K562 (cell line): ENCODE data around the gene PPT2. TPM values are rescaled to one million over a fixed set of nuclear protein-coding genes. Genes with fewer than 3 reads are reported as not detected.

ENCODE experiments used
- ARID1B ChIP-seq: fragments of 450-650 bp; IDR thresholded peaks from 2 replicates; pipeline ENCODE4 v1.6.1; 2016; ENCODE audit warnings: antibody characterized with exemption, mild to moderate bottlenecking, inconsistent platforms
- CEBPG ChIP-seq, 3 experiments: fragments of 200-800 bp in 1 of 3; sonication (Bioruptor generic) in 1 of 3; sonication (generic) in 1 of 3; formaldehyde crosslinking in 1 of 3; IDR thresholded peaks in 2 of 3; conservative IDR thresholded peaks in 1 of 3; 2 replicates each; pipeline versions ENCODE4 v1.6.1 to v1.8.0; 2016 to 2022; ENCODE audit warnings: missing compliant biosample characterization in 2 of 3, missing genetic modification characterization in 2 of 3, mild to moderate bottlenecking in 1 of 3, missing genetic modification reagents in 1 of 3
- DACH1 ChIP-seq: fragments of 450-650 bp; IDR thresholded peaks from 2 replicates; pipeline ENCODE4 v1.6.1; 2018; ENCODE audit not compliant: partially characterized antibody
- EGR1 ChIP-seq: fragments of 450-650 bp; conservative IDR thresholded peaks from 2 replicates; pipeline ENCODE4 v1.6.1; 2017; ENCODE audit warnings: mild to moderate bottlenecking
- ELF2 ChIP-seq: fragments of 250-450 bp; sonication (Bioruptor Pico); IDR thresholded peaks from 2 replicates; pipeline ENCODE4 v1.5.0; 2021; ENCODE audit warnings: mild to moderate bottlenecking
- ERF ChIP-seq: fragments of 450-650 bp; formaldehyde crosslinking; IDR thresholded peaks from 2 replicates; pipeline ENCODE4 v1.4.0; 2020; ENCODE audit warnings: mild to moderate bottlenecking, mixed read lengths
- HNRNPUL1 ChIP-seq: fragments of 200-400 bp; formaldehyde crosslinking; IDR thresholded peaks from 2 replicates; pipeline ENCODE4 v1.6.1; 2017; ENCODE audit warnings: low read length
- HSF4 ChIP-seq: fragments of 250-450 bp; sonication (Bioruptor Pico); IDR thresholded peaks from 2 replicates; pipeline ENCODE4 v2.1.2; 2022; ENCODE audit warnings: mild to moderate bottlenecking, moderate library complexity, borderline replicate concordance
- IFI16 ChIP-seq: fragments of 250-450 bp; sonication (Bioruptor Pico); IDR thresholded peaks from 2 replicates; pipeline ENCODE4 v2.1.2; 2022; ENCODE audit warnings: mild to moderate bottlenecking, inconsistent platforms
- MYBL2 ChIP-seq, 2 experiments: fragments of 450-650 bp in 1 of 2; sonication (generic) in 1 of 2; formaldehyde crosslinking in 1 of 2; IDR thresholded peaks; 2 replicates each; pipeline versions ENCODE4 v1.6.1 to v1.8.1; 2017 to 2022; ENCODE audit warnings: borderline replicate concordance in 1 of 2, inconsistent platforms in 1 of 2, low read depth in 1 of 2, mild to moderate bottlenecking in 1 of 2, missing genetic modification reagents in 1 of 2, moderate library complexity in 1 of 2
- NR2C2 ChIP-seq, 2 experiments: fragments of 200-800 bp in 1 of 2; sonication (Bioruptor generic) in 1 of 2; sonication (generic) in 1 of 2; formaldehyde crosslinking in 1 of 2; IDR thresholded peaks; 2 replicates each; pipeline versions ENCODE4 v1.6.1 to v1.8.0; 2016 to 2022; ENCODE audit warnings: mild to moderate bottlenecking in 1 of 2, missing compliant biosample characterization in 1 of 2, missing genetic modification characterization in 1 of 2, missing genetic modification reagents in 1 of 2
- PHTF2 ChIP-seq: fragments of 250-450 bp; sonication (Bioruptor Pico); IDR thresholded peaks from 2 replicates; pipeline ENCODE4 v1.5.0; 2021; ENCODE audit warnings: mild to moderate bottlenecking
- RAD51 ChIP-seq: fragments of 450-650 bp; IDR thresholded peaks from 2 replicates; pipeline ENCODE4 v1.7.1; 2016; ENCODE audit warnings: low read depth, mild to moderate bottlenecking, borderline replicate concordance
- SNIP1 ChIP-seq: fragments of 450-650 bp; IDR thresholded peaks from 2 replicates; pipeline ENCODE4 v1.7.1; 2017; ENCODE audit warnings: low read depth, mild to moderate bottlenecking
- ZKSCAN1 ChIP-seq: fragments of 150-350 bp; IDR thresholded peaks from 2 replicates; pipeline ENCODE4 v1.6.1; 2016; ENCODE audit warnings: low read depth, low read length
- ZNF217 ChIP-seq: sonication (generic); formaldehyde crosslinking; IDR thresholded peaks from 2 replicates; pipeline ENCODE4 v1.8.0; 2022; ENCODE audit warnings: mild to moderate bottlenecking, missing genetic modification reagents
- polyA plus RNA-seq, 8 experiments: library from polyadenylated mRNA; depleted of rRNA in 4 of 8; stranded (reverse) in 5 of 8; unstranded in 3 of 8; fragments of >200 nt; fragmentation: Nextera tagmentation in 2 of 8; fragmentation: Illumina TruSeq in 1 of 8; extraction: Ambion mirVana in 2 of 8; extraction: Trizol in 1 of 8; gene quantifications; 2 replicates each; pipeline versions ENCODE4 v1.2.1 to v1.2.3, GENCODE V29; 2011 to 2014; ENCODE audit warnings: inconsistent platforms in 1 of 8, missing spikeins in 1 of 8
- total RNA-seq, 7 experiments: library from RNA; depleted of rRNA in 6 of 7; stranded (reverse); fragments of >200 nt in 6 of 7; fragmentation: Illumina TruSeq in 2 of 7; extraction: Trizol in 2 of 7; gene quantifications; 2 replicates each; pipeline versions ENCODE4 v1.2.1 to v1.2.3, GENCODE V29; 2011 to 2021; ENCODE audit warnings: low replicate concordance in 1 of 7
- TF ChIP-seq, protein P1 (sequence below): fragments of 250-450 bp; sonication (Bioruptor Pico); IDR thresholded peaks from 2 replicates; pipeline ENCODE4 v1.5.0; 2021
- TF ChIP-seq, protein P2 (sequence below): sonication (generic); formaldehyde crosslinking; IDR thresholded peaks from 2 replicates; pipeline ENCODE4 v1.9.0; 2022; ENCODE audit warnings: mild to moderate bottlenecking, missing genetic modification reagents
- TF ChIP-seq, protein P3 (sequence below), 2 experiments: fragments of 200-800 bp in 1 of 2; sonication (Bioruptor generic) in 1 of 2; sonication (generic) in 1 of 2; formaldehyde crosslinking in 1 of 2; IDR thresholded peaks in 1 of 2; conservative IDR thresholded peaks in 1 of 2; 2 replicates each; pipeline versions ENCODE4 v1.5.0 to v1.6.1; 2016 to 2020; ENCODE audit warnings: missing compliant biosample characterization in 1 of 2, missing genetic modification characterization in 1 of 2, missing genetic modification reagents in 1 of 2

The PPT2 gene
- total and polyA plus RNA-seq, 9 of the 15 experiments (the other 6 are each of a cell fraction or from before 2014, with no cell fraction given): 27.4 to 98.8 (median 69.9) TPM

DNA sequence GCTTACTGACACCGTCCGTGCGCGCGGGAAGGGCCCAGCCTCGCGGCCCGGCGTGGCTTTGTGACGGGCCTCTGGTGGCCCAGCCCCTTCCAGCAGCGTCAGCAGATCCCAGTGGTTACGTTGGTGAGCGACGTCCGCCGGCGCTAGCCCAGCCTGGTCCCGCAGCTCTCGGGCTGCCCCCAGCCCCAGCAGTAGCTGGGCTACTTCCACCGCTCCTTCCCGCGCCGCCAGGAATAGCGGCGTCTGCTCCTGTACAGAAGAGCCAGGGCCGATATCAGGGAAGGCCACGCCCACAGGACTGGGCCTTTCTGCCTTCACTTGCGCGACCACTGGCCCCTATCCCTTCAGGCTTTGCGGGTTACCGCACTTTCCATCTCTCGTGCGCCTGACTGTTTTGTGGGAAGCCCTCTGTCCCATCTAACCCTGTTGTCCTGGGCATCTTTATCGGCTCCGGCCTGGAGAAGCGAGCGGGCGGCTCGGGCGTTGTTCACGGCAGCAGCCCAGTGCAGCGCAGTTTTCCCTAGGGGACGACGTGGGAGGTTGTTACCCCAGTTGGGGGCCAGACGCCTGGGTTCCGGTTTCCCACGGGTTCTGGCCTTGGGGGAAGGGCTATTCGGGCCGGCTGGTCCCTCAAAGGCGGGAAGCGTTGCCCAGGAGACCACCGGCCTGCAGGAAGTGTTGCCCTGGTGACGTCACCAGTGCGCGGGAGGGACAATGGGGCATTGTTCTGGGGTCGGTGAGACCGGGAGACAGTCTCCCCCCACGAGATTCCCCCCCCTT is 42.2 kb downstream of the PPT2 start (continued):
- no peak for TF ChIP-seq HSF4 (CRISPR knock-in tag)
- no peak for TF ChIP-seq ZNF217 (CRISPR knock-in tag)
- no peak for TF ChIP-seq RAD51
- TF ChIP-seq MYBL2 (IDR thresholded peaks at IDR 0.05; ENCODE audit: low read depth): no peak
- TF ChIP-seq MYBL2 (CRISPR knock-in tag; IDR thresholded peaks at IDR 0.05; ENCODE audit: borderline replicate concordance): no peak
- no peak; the same call in 1 of the 2 replicates for TF ChIP-seq ARID1B
- TF ChIP-seq HNRNPUL1: no peak
- TF ChIP-seq SNIP1: no peak
- TF ChIP-seq ERF (CRISPR knock-in tag): peak; percentile 53; the same call in 1 of the 2 replicates
- TF ChIP-seq ELF2 (CRISPR knock-in tag): peak; percentile 76; the same call in 1 of the 2 replicates
- TF ChIP-seq NR2C2 (CRISPR knock-in tag; IDR thresholded peaks at IDR 0.05): peak; percentile 87
- peak; percentile 80; the same call in 1 of the 2 replicates for TF ChIP-seq NR2C2 (tag; IDR thresholded peaks at IDR 0.05)
- TF ChIP-seq PHTF2 (CRISPR knock-in tag): no peak
- peak; percentile 81 for TF ChIP-seq EGR1
- TF ChIP-seq, protein P1, sequence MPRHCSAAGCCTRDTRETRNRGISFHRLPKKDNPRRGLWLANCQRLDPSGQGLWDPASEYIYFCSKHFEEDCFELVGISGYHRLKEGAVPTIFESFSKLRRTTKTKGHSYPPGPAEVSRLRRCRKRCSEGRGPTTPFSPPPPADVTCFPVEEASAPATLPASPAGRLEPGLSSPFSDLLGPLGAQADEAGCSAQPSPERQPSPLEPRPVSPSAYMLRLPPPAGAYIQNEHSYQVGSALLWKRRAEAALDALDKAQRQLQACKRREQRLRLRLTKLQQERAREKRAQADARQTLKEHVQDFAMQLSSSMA (CRISPR knock-in tag): no peak; the same call in 1 of the 2 replicates
- TF ChIP-seq ZKSCAN1: peak; percentile 12
- TF ChIP-seq, protein P2, sequence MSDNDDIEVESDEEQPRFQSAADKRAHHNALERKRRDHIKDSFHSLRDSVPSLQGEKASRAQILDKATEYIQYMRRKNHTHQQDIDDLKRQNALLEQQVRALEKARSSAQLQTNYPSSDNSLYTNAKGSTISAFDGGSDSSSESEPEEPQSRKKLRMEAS (CRISPR knock-in tag): peak; percentile 95
- no peak for TF ChIP-seq DACH1
- TF ChIP-seq, protein P3, sequence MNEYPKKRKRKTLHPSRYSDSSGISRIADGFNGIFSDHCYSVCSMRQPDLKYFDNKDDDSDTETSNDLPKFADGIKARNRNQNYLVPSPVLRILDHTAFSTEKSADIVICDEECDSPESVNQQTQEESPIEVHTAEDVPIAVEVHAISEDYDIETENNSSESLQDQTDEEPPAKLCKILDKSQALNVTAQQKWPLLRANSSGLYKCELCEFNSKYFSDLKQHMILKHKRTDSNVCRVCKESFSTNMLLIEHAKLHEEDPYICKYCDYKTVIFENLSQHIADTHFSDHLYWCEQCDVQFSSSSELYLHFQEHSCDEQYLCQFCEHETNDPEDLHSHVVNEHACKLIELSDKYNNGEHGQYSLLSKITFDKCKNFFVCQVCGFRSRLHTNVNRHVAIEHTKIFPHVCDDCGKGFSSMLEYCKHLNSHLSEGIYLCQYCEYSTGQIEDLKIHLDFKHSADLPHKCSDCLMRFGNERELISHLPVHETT (CRISPR knock-in tag; conservative IDR thresholded peaks at IDR 0.05 in 1 of 2, IDR thresholded peaks at IDR 0.05 in 1 of 2): peak in 1 of 2 experiments; percentile 91; a peak in 2 of 4 replicates
- no peak for TF ChIP-seq IFI16 (CRISPR knock-in tag)
- TF ChIP-seq CEBPG (CRISPR knock-in tag; IDR thresholded peaks at IDR 0.05): 0 out of 2 replicates have a peak, but pooled peaks have one; percentile 24
- TF ChIP-seq CEBPG (tag; conservative IDR thresholded peaks at IDR 0.05 in 1 of 2, IDR thresholded peaks at IDR 0.05 in 1 of 2): no peak
